ENCODE measurements around the gene PRMT2. TPM values are rescaled to one million over a fixed set of nuclear protein-coding genes. Genes with fewer than 3 reads are reported as not detected.

Gene PRMT2
- total RNA-seq, 1 experiment from 2014 or later = 62.0 TPM

DNA sequence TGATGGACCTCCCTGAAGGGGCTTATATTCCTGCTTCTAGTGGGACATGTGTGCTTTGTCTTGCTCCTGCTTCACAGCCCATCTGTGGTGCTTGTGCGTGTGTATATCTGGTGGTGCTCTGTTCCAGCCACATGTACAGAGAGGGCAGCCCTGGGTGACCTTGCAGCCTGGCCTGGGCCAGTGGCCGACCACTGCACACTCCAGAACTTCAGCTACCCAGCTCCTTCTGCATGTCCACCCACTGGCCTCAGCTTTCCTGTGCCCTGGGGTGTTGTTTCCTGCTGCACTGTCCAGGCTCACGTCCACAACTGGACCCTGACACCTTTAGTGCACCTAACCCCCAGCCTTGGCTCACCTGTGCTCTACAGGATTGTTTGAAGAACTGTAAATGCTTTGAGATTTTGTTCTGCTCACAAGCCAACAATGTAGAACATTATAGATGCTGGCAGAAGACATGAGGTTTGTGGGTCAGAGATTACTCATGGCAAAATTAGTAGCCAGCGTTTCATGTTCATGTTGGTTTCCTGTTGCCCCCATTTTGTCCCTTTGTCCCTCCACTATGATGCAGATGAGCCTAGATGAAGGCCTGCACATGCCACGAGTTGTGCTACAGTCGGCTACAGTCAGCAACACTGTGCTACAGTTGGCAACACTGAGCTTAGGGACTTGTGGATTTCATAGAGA, 25.3 kb upstream of the PRMT2 start:
- H3K9ac ChIP-seq (ENCODE audit: low read length) = no peak overlapping the region
- no peak overlapping the region for H2AFZ ChIP-seq (ENCODE audit: low read length)
- H3K9me3 ChIP-seq (ENCODE audit: low read length) = no peaks in the 10 kb centered on the region
- H3K4me2 ChIP-seq (ENCODE audit: low read depth, low read length, poor library complexity, severe bottlenecking) = no peak overlapping the region
- DNase-seq = no peak
- H3K27ac ChIP-seq (ENCODE audit: low read length) = no peak overlapping the region
- peaks cover 15% of the 10 kb centered on the region for H3K4me1 ChIP-seq (ENCODE audit: low read length)
- H3K9me2 ChIP-seq (replicated peaks; ENCODE audit: insufficient read depth, low read length) = no peaks in the 10 kb centered on the region
- H3K4me3 ChIP-seq (ENCODE audit: low read length) = no peak overlapping the region
- H3K36me3 ChIP-seq (ENCODE audit: insufficient read depth, low read length) = no peaks in the 10 kb centered on the region
- no peaks in the 10 kb centered on the region for H4K20me1 ChIP-seq (ENCODE audit: insufficient read depth, low read depth, low read length)
- H3K27me3 ChIP-seq (ENCODE audit: low read length) = no peaks in the 10 kb centered on the region
- H3K79me2 ChIP-seq (ENCODE audit: low read length) = no peaks in the 10 kb centered on the region

DNA sequence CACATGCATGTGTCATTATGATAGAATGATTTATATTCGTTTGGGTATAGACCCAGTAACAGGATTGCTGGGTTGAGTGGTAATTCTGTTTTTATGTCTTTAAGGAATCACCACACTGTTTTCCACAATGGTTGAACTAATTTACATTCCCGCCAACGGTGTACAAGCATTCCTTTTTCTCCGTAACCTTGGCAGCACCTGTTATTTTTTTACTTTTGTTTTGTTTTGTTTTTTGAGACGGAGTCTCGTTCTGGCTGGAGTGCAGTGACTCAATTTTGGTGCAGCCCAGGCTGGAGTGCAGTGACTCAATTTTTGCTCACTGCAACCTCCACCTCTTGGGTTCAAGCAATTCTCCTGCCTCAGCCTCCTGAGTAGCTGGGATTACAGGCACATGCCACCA, 22.1 kb upstream of the PRMT2 start:
- H3K4me3 ChIP-seq (ENCODE audit: low read length) = no peak overlapping the region
- no peak for DNase-seq
- no peak overlapping the region for H3K4me2 ChIP-seq (ENCODE audit: low read depth, low read length, poor library complexity, severe bottlenecking)
- H2AFZ ChIP-seq (ENCODE audit: low read length) = no peak overlapping the region
- no peaks in the 10 kb centered on the region for H3K9me2 ChIP-seq (replicated peaks; ENCODE audit: insufficient read depth, low read length)
- no peaks in the 10 kb centered on the region for H3K36me3 ChIP-seq (ENCODE audit: insufficient read depth, low read length)
- H3K27ac ChIP-seq (ENCODE audit: low read length) = no peak overlapping the region
- H3K79me2 ChIP-seq (ENCODE audit: low read length) = no peaks in the 10 kb centered on the region
- no peaks in the 10 kb centered on the region for H3K27me3 ChIP-seq (ENCODE audit: low read length)
- H3K9ac ChIP-seq (ENCODE audit: low read length) = no peak overlapping the region
- no peaks in the 10 kb centered on the region for H3K9me3 ChIP-seq (ENCODE audit: low read length)
- peaks cover 13% of the 10 kb centered on the region for H3K4me1 ChIP-seq (ENCODE audit: low read length)
- no peaks in the 10 kb centered on the region for H4K20me1 ChIP-seq (ENCODE audit: insufficient read depth, low read depth, low read length)

DNA sequence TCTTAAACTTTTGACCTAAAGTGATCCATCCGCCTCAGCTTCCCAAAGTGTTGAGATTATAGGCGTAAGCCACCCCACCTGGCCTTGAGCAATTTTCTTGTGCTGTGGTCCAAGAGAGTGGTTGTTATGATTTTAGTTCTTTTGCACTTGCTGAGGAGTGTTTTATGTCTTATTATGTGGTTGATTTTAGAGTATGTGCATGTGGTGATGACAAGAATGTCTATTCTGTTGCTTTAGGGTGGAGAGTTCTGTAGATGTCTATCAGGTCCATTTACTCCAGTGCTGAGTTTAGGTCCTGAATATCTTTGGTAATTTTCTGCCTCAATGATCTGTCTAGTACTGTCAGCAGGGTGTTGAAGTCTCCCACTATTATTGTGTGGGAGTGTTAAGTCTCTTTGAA, 19.4 kb upstream of the PRMT2 start:
- Histone ChIP-seq H3K4me2 (ENCODE audit: low read depth, low read length, poor library complexity, severe bottlenecking) (no peak overlapping the region), H3K36me3 (ENCODE audit: insufficient read depth, low read length) (no peaks in the 10 kb centered on the region), H3K9me3 (ENCODE audit: low read length) (no peaks in the 10 kb centered on the region), H3K9ac (ENCODE audit: low read length) (no peak overlapping the region), H3K9me2 (replicated peaks; ENCODE audit: insufficient read depth, low read length) (no peaks in the 10 kb centered on the region), H3K4me3 (ENCODE audit: low read length) (no peak overlapping the region), H3K27ac (ENCODE audit: low read length) (no peak overlapping the region), H3K4me1 (ENCODE audit: low read length) (no peaks in the 10 kb centered on the region), H2AFZ (ENCODE audit: low read length) (no peak overlapping the region), H3K27me3 (ENCODE audit: low read length) (no peaks in the 10 kb centered on the region), H3K79me2 (ENCODE audit: low read length) (no peaks in the 10 kb centered on the region), H4K20me1 (ENCODE audit: insufficient read depth, low read depth, low read length) (no peaks in the 10 kb centered on the region)
- DNase-seq = no peak

DNA sequence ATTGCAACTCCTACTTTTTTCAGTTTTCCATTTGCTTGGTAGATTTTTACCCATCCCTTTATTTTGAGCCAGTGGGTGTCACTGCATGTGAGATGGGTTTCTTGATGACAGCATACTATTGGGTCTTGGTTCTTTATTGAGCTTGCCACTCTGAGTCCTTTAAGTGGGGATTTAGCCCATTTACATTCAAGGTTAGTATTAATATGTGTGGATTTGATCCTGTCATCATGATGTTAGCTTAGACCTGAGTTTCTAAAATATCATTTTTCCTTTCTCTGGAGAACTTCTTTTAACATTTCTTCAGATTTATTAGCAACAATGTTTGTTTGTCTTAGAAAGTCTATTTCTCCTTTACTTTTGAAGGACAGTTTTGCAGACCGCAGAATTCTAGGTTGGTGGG, 18.8 kb upstream of the PRMT2 start:
- Histone ChIP-seq H3K9me3 (ENCODE audit: low read length) (no peaks in the 10 kb centered on the region), H3K79me2 (ENCODE audit: low read length) (no peaks in the 10 kb centered on the region), H3K4me2 (ENCODE audit: low read depth, low read length, poor library complexity, severe bottlenecking) (no peak overlapping the region), H3K4me3 (ENCODE audit: low read length) (no peak overlapping the region), H3K36me3 (ENCODE audit: insufficient read depth, low read length) (no peaks in the 10 kb centered on the region), H4K20me1 (ENCODE audit: insufficient read depth, low read depth, low read length) (no peaks in the 10 kb centered on the region), H3K9me2 (replicated peaks; ENCODE audit: insufficient read depth, low read length) (no peaks in the 10 kb centered on the region), H3K27me3 (ENCODE audit: low read length) (no peaks in the 10 kb centered on the region), H3K9ac (ENCODE audit: low read length) (no peak overlapping the region), H3K4me1 (ENCODE audit: low read length) (no peaks in the 10 kb centered on the region), H2AFZ (ENCODE audit: low read length) (no peak overlapping the region), H3K27ac (ENCODE audit: low read length) (no peak overlapping the region)
- DNase-seq = no peak

DNA sequence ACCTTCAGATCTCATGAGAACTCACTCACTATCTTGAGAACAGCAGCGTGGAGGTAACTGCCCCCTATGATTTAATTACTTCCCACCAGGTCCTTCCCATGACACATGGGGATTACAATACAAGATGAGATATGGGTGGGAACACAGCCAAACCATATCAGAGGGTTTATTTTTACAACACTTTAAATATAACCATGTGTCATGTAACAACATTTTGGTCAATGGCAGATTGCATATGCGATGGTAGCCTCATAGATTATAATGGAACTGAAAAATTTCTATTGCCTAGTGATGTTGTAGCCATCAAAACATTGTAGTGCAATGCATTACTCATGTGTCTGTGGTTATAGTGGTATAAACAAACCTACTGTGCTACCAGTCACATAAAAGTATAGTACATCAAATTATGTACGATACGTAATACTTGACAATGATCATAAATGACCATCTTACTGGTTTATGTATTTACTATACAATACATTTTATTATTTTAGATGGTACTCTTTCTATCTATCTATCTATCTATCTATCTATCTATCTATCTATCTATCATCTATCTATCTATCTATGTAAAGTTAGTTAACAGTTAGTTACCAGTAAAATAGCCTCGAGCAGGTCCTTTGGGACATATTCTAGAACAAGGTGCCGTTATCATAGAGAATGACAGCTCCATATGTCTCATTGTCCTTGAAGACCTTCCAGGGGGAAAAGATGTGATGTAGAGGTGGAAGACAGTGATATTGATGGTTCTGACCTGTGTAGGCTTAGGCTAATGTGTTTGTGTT, 18.0 kb upstream of the PRMT2 start:
- H3K27me3 ChIP-seq (ENCODE audit: low read length) = no peaks in the 10 kb centered on the region
- H4K20me1 ChIP-seq (ENCODE audit: insufficient read depth, low read depth, low read length) = no peaks in the 10 kb centered on the region
- no peaks in the 10 kb centered on the region for H3K79me2 ChIP-seq (ENCODE audit: low read length)
- no peak for DNase-seq
- no peaks in the 10 kb centered on the region for H3K9me2 ChIP-seq (replicated peaks; ENCODE audit: insufficient read depth, low read length)
- no peak overlapping the region for H3K4me3 ChIP-seq (ENCODE audit: low read length)
- no peaks in the 10 kb centered on the region for H3K9me3 ChIP-seq (ENCODE audit: low read length)
- no peak overlapping the region for H2AFZ ChIP-seq (ENCODE audit: low read length)
- H3K27ac ChIP-seq (ENCODE audit: low read length) = no peak overlapping the region
- H3K36me3 ChIP-seq (ENCODE audit: insufficient read depth, low read length) = no peaks in the 10 kb centered on the region
- H3K4me1 ChIP-seq (ENCODE audit: low read length) = no peaks in the 10 kb centered on the region
- H3K9ac ChIP-seq (ENCODE audit: low read length) = no peak overlapping the region
- no peak overlapping the region for H3K4me2 ChIP-seq (ENCODE audit: low read depth, low read length, poor library complexity, severe bottlenecking)

DNA sequence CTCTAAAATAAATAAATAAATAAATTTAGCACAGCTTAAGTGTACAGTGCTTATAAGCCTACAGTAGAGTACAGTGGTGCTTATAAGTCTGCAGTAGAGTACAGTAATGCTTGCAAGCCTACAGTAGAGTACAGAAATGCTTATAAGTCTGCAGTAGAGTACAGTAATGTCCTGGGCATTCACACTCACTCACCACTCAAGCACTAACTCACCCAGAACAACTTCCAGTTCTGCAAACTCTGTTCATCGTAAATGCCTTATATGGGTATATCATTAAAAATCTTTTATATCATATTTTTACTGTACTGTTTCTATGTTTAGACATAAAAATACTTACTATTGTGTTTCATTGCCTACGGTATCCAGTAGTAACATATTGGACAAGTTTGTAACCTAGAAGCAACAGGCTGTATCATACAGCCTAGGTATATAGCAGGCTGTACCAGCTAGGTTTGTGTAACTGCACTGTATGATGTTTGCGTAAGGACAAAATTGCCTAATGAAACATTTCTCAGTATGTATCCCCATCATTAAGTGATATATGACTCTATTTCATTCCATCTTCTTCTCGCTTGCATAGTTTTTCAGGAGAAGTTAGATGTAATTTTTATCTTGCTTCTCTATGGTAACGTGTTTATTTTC, 16.6 kb upstream of the PRMT2 start:
- Histone ChIP-seq H4K20me1 (ENCODE audit: insufficient read depth, low read depth, low read length) (no peaks in the 10 kb centered on the region), H2AFZ (ENCODE audit: low read length) (no peak overlapping the region), H3K4me2 (ENCODE audit: low read depth, low read length, poor library complexity, severe bottlenecking) (no peak overlapping the region), H3K27me3 (ENCODE audit: low read length) (no peaks in the 10 kb centered on the region), H3K27ac (ENCODE audit: low read length) (no peak overlapping the region), H3K9me2 (replicated peaks; ENCODE audit: insufficient read depth, low read length) (no peaks in the 10 kb centered on the region), H3K4me3 (ENCODE audit: low read length) (no peak overlapping the region), H3K36me3 (ENCODE audit: insufficient read depth, low read length) (no peaks in the 10 kb centered on the region), H3K79me2 (ENCODE audit: low read length) (no peaks in the 10 kb centered on the region), H3K4me1 (ENCODE audit: low read length) (no peaks in the 10 kb centered on the region), H3K9ac (ENCODE audit: low read length) (no peak overlapping the region), H3K9me3 (ENCODE audit: low read length) (no peaks in the 10 kb centered on the region)
- no peak for DNase-seq

DNA sequence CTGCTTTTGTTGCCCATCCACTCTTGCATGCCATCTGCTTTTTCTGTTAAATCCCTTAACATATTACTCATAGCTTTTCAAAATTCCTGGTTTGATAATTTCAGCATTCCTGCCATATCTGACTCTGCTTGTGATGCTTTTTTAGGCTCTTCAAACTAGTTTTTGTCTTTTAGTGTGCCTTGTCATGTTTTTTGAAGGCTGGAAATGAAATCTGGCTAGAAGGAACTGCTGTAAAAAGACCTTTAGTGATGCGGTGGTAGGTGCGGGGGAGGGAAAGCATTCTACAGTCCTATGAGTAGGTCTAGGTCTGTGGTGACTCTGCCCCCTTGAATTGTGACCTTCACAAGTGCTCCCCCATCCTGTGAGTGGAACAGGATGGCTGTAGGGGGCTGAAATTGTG, 15.6 kb upstream of the PRMT2 start:
- Histone ChIP-seq H4K20me1 (ENCODE audit: insufficient read depth, low read depth, low read length) (no peaks in the 10 kb centered on the region), H3K9me3 (ENCODE audit: low read length) (no peaks in the 10 kb centered on the region), H3K4me1 (ENCODE audit: low read length) (no peaks in the 10 kb centered on the region), H3K36me3 (ENCODE audit: insufficient read depth, low read length) (no peaks in the 10 kb centered on the region), H3K4me2 (ENCODE audit: low read depth, low read length, poor library complexity, severe bottlenecking) (no peak overlapping the region), H3K79me2 (ENCODE audit: low read length) (no peaks in the 10 kb centered on the region), H3K9ac (ENCODE audit: low read length) (no peak overlapping the region), H3K4me3 (ENCODE audit: low read length) (no peak overlapping the region), H3K27me3 (ENCODE audit: low read length) (no peaks in the 10 kb centered on the region), H2AFZ (ENCODE audit: low read length) (no peak overlapping the region), H3K27ac (ENCODE audit: low read length) (no peak overlapping the region), H3K9me2 (replicated peaks; ENCODE audit: insufficient read depth, low read length) (no peaks in the 10 kb centered on the region)
- no peak for DNase-seq

DNA sequence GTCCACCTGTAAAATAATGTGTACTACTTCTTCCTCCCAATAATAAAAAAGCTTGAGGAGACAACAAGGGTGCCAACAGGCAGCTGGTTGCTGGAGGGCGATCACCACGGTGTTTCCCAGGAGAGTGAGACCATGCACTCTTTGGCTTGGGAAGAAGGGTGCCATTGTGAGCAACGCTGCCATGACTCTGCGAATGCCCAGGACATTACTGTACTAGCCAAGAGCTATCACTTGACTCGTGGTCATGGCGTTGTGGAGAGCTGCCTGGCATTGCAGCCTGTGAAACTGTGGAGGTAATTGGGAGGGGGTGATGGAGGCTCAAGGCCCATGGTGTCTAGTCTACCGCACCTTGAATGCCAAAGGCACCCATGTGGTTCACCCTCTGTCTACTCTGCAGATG, 14.6 kb upstream of the PRMT2 start:
- Histone ChIP-seq H3K4me2 (ENCODE audit: low read depth, low read length, poor library complexity, severe bottlenecking) (no peak overlapping the region), H3K9me3 (ENCODE audit: low read length) (no peaks in the 10 kb centered on the region), H3K9ac (ENCODE audit: low read length) (no peak overlapping the region), H2AFZ (ENCODE audit: low read length) (no peak overlapping the region), H3K79me2 (ENCODE audit: low read length) (no peaks in the 10 kb centered on the region), H3K9me2 (replicated peaks; ENCODE audit: insufficient read depth, low read length) (no peaks in the 10 kb centered on the region), H4K20me1 (ENCODE audit: insufficient read depth, low read depth, low read length) (no peaks in the 10 kb centered on the region), H3K27ac (ENCODE audit: low read length) (no peak overlapping the region), H3K36me3 (ENCODE audit: insufficient read depth, low read length) (no peaks in the 10 kb centered on the region), H3K4me1 (ENCODE audit: low read length) (no peaks in the 10 kb centered on the region), H3K4me3 (ENCODE audit: low read length) (no peak overlapping the region), H3K27me3 (ENCODE audit: low read length) (no peaks in the 10 kb centered on the region; the same call in 1 of the 2 replicates)
- no peak for DNase-seq
